ENCODE measurements around the gene CABYR.
"Not testable (repeated sequence)": the region's sequence is repeated elsewhere in the genome, so short reads cannot be mapped to it uniquely, and the experiment has no call there.

Gene CABYR

GRCh38 chr18:24130494-24130893 is 8.4 kb upstream of the CABYR start:
- no peak for DNase-seq

- DNase-seq: no peak
These were observed 1.9 kb upstream of the CABYR start for GRCh38 chr18:24136967-24137373.

GRCh38 chr18:24138409-24138788 is 463 bp upstream of the CABYR start:
- no peak for DNase-seq

- no peak for DNase-seq
These were observed 1.8 kb downstream of the CABYR start for GRCh38 chr18:24140697-24141096.

GRCh38 chr18:24142376-24142775 is 3.5 kb downstream of the CABYR start:
- no peak for DNase-seq

GRCh38 chr18:24149591-24149990 is 10.7 kb downstream of the CABYR start:
- DNase-seq: not testable (repeated sequence)

GRCh38 chr18:24153397-24153796 is 14.5 kb downstream of the CABYR start:
- DNase-seq: no peak

- no peak for DNase-seq
These were observed 19.0 kb downstream of the CABYR start for GRCh38 chr18:24157855-24158254.

GRCh38 chr18:24160086-24160485 is 21.2 kb downstream of the CABYR start:
- DNase-seq: no peak

GRCh38 chr18:24161304-24161703 is 22.4 kb downstream of the CABYR start:
- DNase-seq: no peak

GRCh38 chr18:24168496-24168895 is 29.6 kb downstream of the CABYR start:
- no peak for DNase-seq

- peak in 1 of 2 experiments; percentile 14 for DNase-seq
These were observed 31.5 kb downstream of the CABYR start for GRCh38 chr18:24170360-24170759.

- DNase-seq: no peak
These were observed 35.1 kb downstream of the CABYR start for GRCh38 chr18:24173997-24174396.

GRCh38 chr18:24176727-24177416 is 38.0 kb downstream of the CABYR start:
- DNase-seq: peak; percentile 56 to 69

GRCh38 chr18:24177499-24178133 is 38.8 kb downstream of the CABYR start:
- DNase-seq: no peak

GRCh38 chr18:24180048-24180447 is 41.2 kb downstream of the CABYR start:
- no peak for DNase-seq

GRCh38 chr18:24181806-24182205 is 42.9 kb downstream of the CABYR start:
- DNase-seq: no peak

- no peak for DNase-seq
These were observed 46.9 kb downstream of the CABYR start for GRCh38 chr18:24185805-24186204.

- DNase-seq: no peak
These were observed 48.2 kb downstream of the CABYR start for GRCh38 chr18:24187049-24187448.

GRCh38 chr18:24187689-24188088 is 48.8 kb downstream of the CABYR start:
- DNase-seq: no peak

- no peak for DNase-seq
These were observed 49.3 kb downstream of the CABYR start for GRCh38 chr18:24188120-24188519.

- DNase-seq: no peak
These were observed 50.2 kb downstream of the CABYR start for GRCh38 chr18:24189007-24189528.

GRCh38 chr18:24189664-24190346 is 50.9 kb downstream of the CABYR start:
- no peak for DNase-seq

GRCh38 chr18:24190590-24190989 is 51.7 kb downstream of the CABYR start:
- no peak for DNase-seq
